NCI-H526 treated with DMSO at 0.1 percent for 48 hours (cell line): ENCODE results near the gene GATAD1.
"Not testable (repeated sequence)": the region's sequence is repeated elsewhere in the genome, so short reads cannot be mapped to it uniquely, and the experiment has no call there.

Experiments
- DNase-seq: peaks from one replicate; lab custom pipeline; 2025; lab: John Stamatoyannopoulos, UW

Gene GATAD1

GRCh38 chr7:92483624-92484023 is 36.3 kb downstream of the GATAD1 start:
- not testable (repeated sequence) for DNase-seq

- not testable (repeated sequence) for DNase-seq
Observed at GRCh38 chr7:92484226-92484625, 36.9 kb downstream of the GATAD1 start.

- no peak for DNase-seq
Observed at GRCh38 chr7:92485267-92485892, 38.1 kb downstream of the GATAD1 start.

- no peak for DNase-seq
Observed at GRCh38 chr7:92485974-92486373, 38.7 kb downstream of the GATAD1 start.

GRCh38 chr7:92487804-92488203 is 40.5 kb downstream of the GATAD1 start:
- DNase-seq = no peak

GRCh38 chr7:92489634-92490033 is 42.4 kb downstream of the GATAD1 start:
- DNase-seq = no peak

GRCh38 chr7:92496876-92497275 is 49.6 kb downstream of the GATAD1 start:
- DNase-seq = no peak

- no peak for DNase-seq
Observed at GRCh38 chr7:92498557-92498956, 51.3 kb downstream of the GATAD1 start.

GRCh38 chr7:92503767-92504166 is 56.5 kb downstream of the GATAD1 start:
- no peak for DNase-seq

- DNase-seq = no peak
Observed at GRCh38 chr7:92504563-92504962, 57.3 kb downstream of the GATAD1 start.

GRCh38 chr7:92506363-92506762 is 59.1 kb downstream of the GATAD1 start:
- DNase-seq = no peak

GRCh38 chr7:92508946-92509345 is 61.7 kb downstream of the GATAD1 start:
- no peak for DNase-seq
